Natural killer cell (primary cell): ENCODE data around the gene TLE1. TPM values are rescaled to one million over a fixed set of nuclear protein-coding genes. Genes with fewer than 3 reads are reported as not detected.
A peak's percentile ranks its signal among the peaks of the same experiment; 100 is the strongest.

Experiments used
- ATAC-seq, 3 donors: fragments of 150-1000 bp in 2 of 3; fragments of 200-7000 bp in 1 of 3; cut with Tn5 transposase; 1 replicate in 1 of 3; 2 replicates in 2 of 3; pipeline ENCODE4 v1.10.0; 2021; ENCODE audit warnings: mild to moderate bottlenecking in 2 of 3, moderate library complexity in 2 of 3
- DNase-seq, 2 donors: peaks; one replicate each; pipeline versions ENCODE4 v3.0.0 to v3.0.0-alpha.2; 2013 to 2021; ENCODE audit warnings: mixed read lengths in 1 of 2
- H3K27ac ChIP-seq: one replicate; pipeline ENCODE4 v1.5.1; 2013; ENCODE audit warnings: mild to moderate bottlenecking, low read length
- H3K27me3 ChIP-seq: one replicate; pipeline ENCODE4 v1.6.1; 2013; ENCODE audit warnings: low read length; ENCODE audit not compliant: control insufficient read depth, insufficient read depth
- H3K36me3 ChIP-seq: one replicate; pipeline ENCODE4 v1.6.1; 2013; ENCODE audit warnings: low read length; ENCODE audit not compliant: control insufficient read depth, insufficient read depth
- H3K4me1 ChIP-seq: one replicate; pipeline ENCODE4 v1.6.1; 2013; ENCODE audit warnings: low read length; ENCODE audit not compliant: control insufficient read depth, insufficient read depth
- H3K4me3 ChIP-seq: one replicate; pipeline ENCODE4 v1.5.1; 2013; ENCODE audit warnings: low read length
- H3K9me3 ChIP-seq: one replicate; pipeline ENCODE4 v1.6.1; 2013; ENCODE audit warnings: low read length; ENCODE audit not compliant: control insufficient read depth, insufficient read depth
- H3K27ac Mint-ChIP-seq, 2 donors: one replicate each; pipeline ENCODE4 v1.8.0; 2022; ENCODE audit warnings: mild to moderate bottlenecking in 2 of 2, mixed read lengths in 2 of 2, moderate library complexity in 1 of 2
- H3K27me3 Mint-ChIP-seq, 2 donors: one replicate each; pipeline ENCODE4 v1.8.0; 2022; ENCODE audit warnings: low read depth in 2 of 2, mixed read lengths in 2 of 2
- H3K36me3 Mint-ChIP-seq: one replicate; pipeline ENCODE4 v1.8.0; 2022; ENCODE audit warnings: mixed read lengths
- H3K4me1 Mint-ChIP-seq, 2 donors: one replicate each; pipeline ENCODE4 v1.8.0; 2022; ENCODE audit warnings: mixed read lengths in 2 of 2
- H3K4me3 Mint-ChIP-seq: one replicate; pipeline ENCODE4 v1.8.0; 2022; ENCODE audit warnings: mild to moderate bottlenecking, moderate library complexity, mixed read lengths
- H3K9me3 Mint-ChIP-seq, 2 donors: one replicate each; pipeline ENCODE4 v1.8.0; 2022; ENCODE audit warnings: mixed read lengths in 2 of 2
- WGBS: methylation state at CpG from one replicate; pipeline ENCODE4 v1.1.7; 2013; ENCODE audit warnings: missing lambda C conversion rate; ENCODE audit not compliant: insufficient coverage; 5-methylcytosine and 5-hydroxymethylcytosine counted together
- intact Hi-C: fragments of 100-400 bp; cut with micrococcal nuclease; formaldehyde crosslinking; loops from one replicate; pipeline ENCODE4 v1.14.2; 2022
- total RNA-seq, 4 donors: library from RNA; stranded (reverse); fragments of 120-200 nt in 1 of 4; gene quantifications; one replicate each; pipeline versions ENCODE4 v1.2.3 to v1.2.4, GENCODE V29; 2013 to 2022
- TF ChIP-seq, protein P1 (sequence below): fragments of 200-600 bp; IDR thresholded peaks from one replicate; pipeline ENCODE4 v1.8.0; 2022; ENCODE audit warnings: antibody characterized with exemption

Gene TLE1
- total RNA-seq, 3 donors from 2014 or later (not counting 1 experiment from before 2014, with no cell fraction given): 38.8 to 58.9 (median 44.5) TPM

DNA sequence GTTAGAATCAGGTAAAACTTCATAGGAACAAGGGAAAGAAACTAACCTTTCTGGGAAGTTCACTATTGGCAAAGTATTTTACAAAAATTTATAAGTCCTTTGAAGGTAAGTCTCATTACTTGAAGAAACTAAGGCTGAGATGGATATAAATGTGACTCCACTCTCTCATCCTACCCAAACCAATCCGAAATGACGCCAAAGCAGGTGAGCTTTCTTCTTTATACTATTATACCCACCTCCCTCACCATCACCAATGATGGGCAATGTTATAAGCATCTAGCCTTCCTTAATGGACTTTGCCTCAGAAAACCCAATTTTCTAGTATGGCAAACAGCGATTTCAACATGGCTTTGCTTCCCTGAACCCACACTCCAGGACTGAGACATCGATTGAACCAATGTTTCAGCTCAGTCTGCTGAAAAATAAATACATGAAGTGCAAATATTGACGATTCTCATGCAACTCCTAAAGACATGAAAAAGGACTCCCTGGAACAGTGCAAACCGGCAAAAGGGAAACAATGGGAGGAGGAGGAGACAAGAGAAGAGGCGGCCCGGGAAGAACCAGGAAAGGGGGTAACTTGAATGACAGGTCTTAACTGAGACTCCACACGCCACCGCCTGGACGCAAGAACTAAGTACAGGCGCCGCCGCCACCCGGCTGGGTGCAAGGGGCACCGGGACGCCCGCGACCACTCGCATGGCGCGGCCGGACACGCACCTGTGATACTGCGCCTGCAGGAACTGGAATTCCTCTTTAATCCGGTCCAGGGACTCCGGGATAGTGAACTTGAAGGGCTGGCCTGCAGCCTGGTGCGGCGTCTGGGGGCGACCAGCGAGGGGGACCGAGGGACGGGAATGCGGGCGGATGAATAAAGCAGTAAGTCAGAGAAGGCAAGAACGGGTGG is 2.5 kb downstream of the TLE1 start:
- 7% methylated on average over 36 of the region's 36 CpGs for WGBS
- intact Hi-C loops: loop anchor here (1.0 to 5.0 kb wide), 4 partner anchors 65 to 164 kb away; no protein-coding TSS in a partner anchor
- H3K27me3 ChIP-seq: peaks cover 2% of the 10 kb centered on the region

DNA sequence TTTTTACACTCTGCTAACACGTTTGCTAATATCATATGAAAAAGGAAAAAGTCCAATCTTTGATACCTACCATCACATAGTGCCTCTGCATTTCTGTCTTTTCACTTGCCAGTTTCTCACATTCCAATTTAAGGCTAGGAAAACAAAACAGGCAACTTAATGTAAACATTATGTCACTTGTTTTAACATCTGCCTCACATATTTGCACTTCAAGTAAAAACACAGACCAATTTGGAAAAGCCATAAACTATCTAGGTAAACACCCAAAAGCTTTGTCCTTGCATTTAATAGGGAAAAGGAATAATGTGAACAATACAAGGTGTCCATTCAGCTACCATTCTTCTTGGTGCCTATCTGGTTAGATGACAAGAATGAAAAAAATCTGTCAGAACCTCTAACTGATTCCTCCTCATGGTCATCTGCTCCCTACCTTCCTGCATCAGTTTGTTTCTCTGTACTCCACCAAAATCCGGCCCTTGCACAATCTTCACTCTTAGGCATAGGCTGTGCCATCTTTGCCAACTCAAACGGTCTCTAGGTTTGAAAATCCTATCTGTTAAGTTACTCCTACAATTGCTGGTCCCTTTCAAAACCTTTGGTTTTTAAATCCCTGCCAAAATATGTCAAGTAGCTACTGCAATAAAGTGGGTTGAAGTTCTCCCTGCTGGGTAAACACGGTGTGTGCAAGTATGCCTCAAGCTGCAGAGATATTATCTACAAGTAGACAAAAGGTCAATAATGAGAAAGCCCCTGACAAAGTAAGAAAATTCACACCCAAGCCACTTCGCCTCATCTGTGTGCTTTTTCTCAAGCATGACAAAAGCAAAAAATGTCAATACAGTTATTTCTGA is 3.4 kb downstream of the TLE1 start:
- TF ChIP-seq, protein P1, sequence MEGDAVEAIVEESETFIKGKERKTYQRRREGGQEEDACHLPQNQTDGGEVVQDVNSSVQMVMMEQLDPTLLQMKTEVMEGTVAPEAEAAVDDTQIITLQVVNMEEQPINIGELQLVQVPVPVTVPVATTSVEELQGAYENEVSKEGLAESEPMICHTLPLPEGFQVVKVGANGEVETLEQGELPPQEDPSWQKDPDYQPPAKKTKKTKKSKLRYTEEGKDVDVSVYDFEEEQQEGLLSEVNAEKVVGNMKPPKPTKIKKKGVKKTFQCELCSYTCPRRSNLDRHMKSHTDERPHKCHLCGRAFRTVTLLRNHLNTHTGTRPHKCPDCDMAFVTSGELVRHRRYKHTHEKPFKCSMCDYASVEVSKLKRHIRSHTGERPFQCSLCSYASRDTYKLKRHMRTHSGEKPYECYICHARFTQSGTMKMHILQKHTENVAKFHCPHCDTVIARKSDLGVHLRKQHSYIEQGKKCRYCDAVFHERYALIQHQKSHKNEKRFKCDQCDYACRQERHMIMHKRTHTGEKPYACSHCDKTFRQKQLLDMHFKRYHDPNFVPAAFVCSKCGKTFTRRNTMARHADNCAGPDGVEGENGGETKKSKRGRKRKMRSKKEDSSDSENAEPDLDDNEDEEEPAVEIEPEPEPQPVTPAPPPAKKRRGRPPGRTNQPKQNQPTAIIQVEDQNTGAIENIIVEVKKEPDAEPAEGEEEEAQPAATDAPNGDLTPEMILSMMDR: no peak
- Mint-ChIP-seq H3K36me3 (peaks cover 7% of the 10 kb centered on the region), H3K9me3 (no peaks in the 10 kb centered on the region), H3K4me1 (peaks cover 6 to 18% of the 10 kb centered on the region in 2 donors), H3K4me3 (no peak overlapping the region), H3K27ac (no peak overlapping the region), H3K27me3 (no peaks in the 10 kb centered on the region)
- peaks cover 28% of the 10 kb centered on the region for H3K4me1 ChIP-seq
- intact Hi-C loops: loop anchor here (5.0 kb wide), 2 partner anchors 64 to 149 kb away; no protein-coding TSS in a partner anchor
- no peak overlapping the region for H3K27ac ChIP-seq
- H3K9me3 ChIP-seq: no peaks in the 10 kb centered on the region
- 43% methylated on average over 4 of the region's 5 CpGs for WGBS
- ATAC-seq (no peak), DNase-seq (no peak)
- peaks cover 2% of the 10 kb centered on the region for H3K27me3 ChIP-seq
- H3K36me3 ChIP-seq: no peaks in the 10 kb centered on the region
- H3K4me3 ChIP-seq: peak overlapping the region; percentile 66

More for the DNA sequence above, 2.5 kb downstream of the TLE1 start:
- peak in 2 of 3 donors; percentile 22 to 28 for ATAC-seq
- H3K36me3 ChIP-seq: no peaks in the 10 kb centered on the region
- H3K4me3 ChIP-seq: peak overlapping the region; percentile 66
- peak; percentile 53 to 54 for DNase-seq
- no peaks in the 10 kb centered on the region for H3K9me3 ChIP-seq
- peaks cover 25% of the 10 kb centered on the region for H3K4me1 ChIP-seq
- Mint-ChIP-seq H3K27me3 (no peaks in the 10 kb centered on the region), H3K4me3 (no peak overlapping the region), H3K9me3 (no peaks in the 10 kb centered on the region), H3K27ac (no peak overlapping the region), H3K4me1 (peaks cover 5 to 17% of the 10 kb centered on the region in 2 donors), H3K36me3 (peaks cover under 1% of the 10 kb centered on the region)
- H3K27ac ChIP-seq: no peak overlapping the region
- TF ChIP-seq, protein P1: peak; percentile 71

DNA sequence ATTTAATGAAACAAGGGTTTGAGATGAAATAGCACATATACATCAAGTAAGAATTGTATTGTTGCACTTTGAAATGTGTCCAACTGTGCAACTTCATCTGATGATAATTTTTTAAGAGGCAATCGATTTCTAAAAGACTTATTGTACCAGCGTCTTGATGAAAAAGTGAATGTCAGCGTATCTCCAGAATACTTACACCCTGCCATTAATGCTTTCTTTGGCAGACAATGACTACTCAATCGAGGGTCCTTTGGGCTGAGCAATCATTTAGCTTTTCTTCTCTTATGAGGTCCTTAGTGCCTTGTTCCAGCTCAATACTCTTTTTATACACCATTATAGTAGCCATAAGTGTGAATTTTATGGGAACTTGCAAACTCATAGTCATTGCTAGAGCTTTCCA is 4.7 kb downstream of the TLE1 start:
- TF ChIP-seq, protein P1: no peak
- ATAC-seq (no peak), DNase-seq (no peak)
- no peak overlapping the region for H3K4me3 ChIP-seq
- intact Hi-C loops: loop anchor here (5.0 kb wide), 2 partner anchors 62 to 147 kb away; no protein-coding TSS in a partner anchor
- Mint-ChIP-seq H3K36me3 (peaks cover 8% of the 10 kb centered on the region), H3K4me1 (peaks cover 17 to 18% of the 10 kb centered on the region in 2 donors), H3K27me3 (no peaks in the 10 kb centered on the region), H3K9me3 (no peaks in the 10 kb centered on the region), H3K27ac (no peak overlapping the region), H3K4me3 (no peak overlapping the region)
- H3K27ac ChIP-seq: no peak overlapping the region
- no peaks in the 10 kb centered on the region for H3K27me3 ChIP-seq
- peaks cover 21% of the 10 kb centered on the region for H3K4me1 ChIP-seq
- WGBS: 96% methylated on average over 4 of the region's 4 CpGs
- H3K36me3 ChIP-seq: peaks cover 2% of the 10 kb centered on the region
- H3K9me3 ChIP-seq: no peaks in the 10 kb centered on the region
